ENCODE data around the gene PRKCA. TPM values are rescaled to one million over a fixed set of nuclear protein-coding genes. Genes with fewer than 3 reads are reported as not detected.

Gene PRKCA
- total and polyA plus RNA-seq, 2 of the 13 experiments (the other 11 are each of a cell fraction or from before 2014, with no cell fraction given) = 18.5 to 21.5 TPM

- Histone ChIP-seq H3K9me3 (ENCODE audit: low read length) (no peaks in the 10 kb centered on the region), H3K27ac (ENCODE audit: extremely low read length, insufficient read depth, low read length) (no peak overlapping the region), H3K4me1 (ENCODE audit: insufficient read depth, low read length) (peaks cover 21% of the 10 kb centered on the region), H3K36me3 (replicated peaks in 1 of 2; ENCODE audit: control insufficient read depth in 1 of 2, insufficient read depth in 2 of 2, low read length in 2 of 2) (peaks cover 2 to 5% of the 10 kb centered on the region in 2 experiments; a peak in 3 of 5 replicates), H3K4me3 (replicated peaks in 1 of 3; ENCODE audit: insufficient read depth in 1 of 3, low read depth in 2 of 3, low read length in 3 of 3) (no peak overlapping the region), H3K9ac (ENCODE audit: insufficient read depth, low read depth, low read length) (no peak overlapping the region), H2AFZ (ENCODE audit: low read length) (no peak overlapping the region), H4K20me1 (ENCODE audit: insufficient read depth, low read length) (no peaks in the 10 kb centered on the region), H3K4me2 (ENCODE audit: low read depth, low read length) (no peak overlapping the region), H3K79me2 (ENCODE audit: insufficient read depth, low read length) (no peaks in the 10 kb centered on the region), H3K27me3 (ENCODE audit: control insufficient read depth in 1 of 2, insufficient read depth in 2 of 2, low read length in 2 of 2) (no peaks in the 10 kb centered on the region)
- in situ Hi-C loops (cut with HindIII; ENCODE audit: extremely low pct_ligation_motif_present, low pct_unique_long_range_greater_than_20kb) (no loop called here), intact Hi-C loops (cut with micrococcal nuclease; ENCODE audit: unreplicated experiment) (no loop called here)
- no peak for ATAC-seq
- 100% methylated on average over 1 of the region's 1 CpG for WGBS (ENCODE audit: low lambda C conversion rate)
- no TSS peak for BruUV-seq (replicated peaks)
- TF ChIP-seq ZBTB34 (CRISPR knock-in tag; IDR thresholded peaks at IDR 0.05) (no peak), PAXIP1 (CRISPR knock-in tag; conservative IDR thresholded peaks at IDR 0.05) (no peak)
- CTCF ChIA-PET (ENCODE audit: low intra/inter-chr PET ratio, low total read pairs) = no interaction called here
- DNase-seq (ENCODE audit: low spot score) = no peak
- no peak for FAIRE-seq
- POLR2A ChIA-PET = no interaction called here
These were observed 375.6 kb downstream of the PRKCA start for GRCh38 chr17:66678061-66678460.

GRCh38 chr17:66678827-66679226 lies 376.4 kb downstream of the PRKCA start:
- no peak overlapping the region for H3K4me2 ChIP-seq (ENCODE audit: low read depth, low read length)
- DNase-seq (ENCODE audit: low spot score) (no peak), FAIRE-seq (no peak), ATAC-seq (no peak)
- H3K9me3 ChIP-seq (ENCODE audit: low read length) = no peaks in the 10 kb centered on the region
- H4K20me1 ChIP-seq (ENCODE audit: insufficient read depth, low read length) = no peaks in the 10 kb centered on the region
- H3K4me3 ChIP-seq (replicated peaks in 1 of 3; ENCODE audit: insufficient read depth in 1 of 3, low read depth in 2 of 3, low read length in 3 of 3) = no peak overlapping the region
- intact Hi-C loops (cut with micrococcal nuclease; ENCODE audit: unreplicated experiment) = no loop called here
- no peaks in the 10 kb centered on the region for H3K79me2 ChIP-seq (ENCODE audit: insufficient read depth, low read length)
- BruUV-seq (replicated peaks) = no TSS peak
- no peak overlapping the region for H3K27ac ChIP-seq (ENCODE audit: extremely low read length, insufficient read depth, low read length)
- no peak overlapping the region for H2AFZ ChIP-seq (ENCODE audit: low read length)
- H3K4me1 ChIP-seq (ENCODE audit: insufficient read depth, low read length) = peaks cover 22% of the 10 kb centered on the region
- in situ Hi-C loops (cut with HindIII; ENCODE audit: extremely low pct_ligation_motif_present, low pct_unique_long_range_greater_than_20kb) = no loop called here
- POLR2A ChIA-PET = no interaction called here
- CTCF ChIA-PET (ENCODE audit: low intra/inter-chr PET ratio, low total read pairs) = no interaction called here
- peaks cover 2 to 5% of the 10 kb centered on the region in 2 experiments; a peak in 3 of 5 replicates for H3K36me3 ChIP-seq (replicated peaks in 1 of 2; ENCODE audit: control insufficient read depth in 1 of 2, insufficient read depth in 2 of 2, low read length in 2 of 2)
- WGBS (ENCODE audit: low lambda C conversion rate) = 97% methylated on average over 2 of the region's 2 CpGs
- H3K9ac ChIP-seq (ENCODE audit: insufficient read depth, low read depth, low read length) = no peak overlapping the region
- no peaks in the 10 kb centered on the region for H3K27me3 ChIP-seq (ENCODE audit: control insufficient read depth in 1 of 2, insufficient read depth in 2 of 2, low read length in 2 of 2)
- TF ChIP-seq NR1H2 (CRISPR knock-in tag; IDR thresholded peaks at IDR 0.05; ENCODE audit: borderline replicate concordance, low read depth) = no peak
- no peak for TF ChIP-seq DMTF1 (CRISPR knock-in tag; IDR thresholded peaks at IDR 0.05)
- no peak for TF ChIP-seq MXD4 (CRISPR knock-in tag; IDR thresholded peaks at IDR 0.05)
- TF ChIP-seq AHR (CRISPR knock-in tag; IDR thresholded peaks at IDR 0.05) = no peak
- TF ChIP-seq TIGD3 (CRISPR knock-in tag; IDR thresholded peaks at IDR 0.05; ENCODE audit: borderline replicate concordance) = no peak

All from HepG2 (cell line).